ENCODE measurements around the gene SMPX.
A peak's percentile ranks its signal among the peaks of the same experiment; 100 is the strongest.
"Not testable (repeated sequence)": the region's sequence is repeated elsewhere in the genome, so short reads cannot be mapped to it uniquely, and the experiment has no call there.

Gene SMPX

DNA sequence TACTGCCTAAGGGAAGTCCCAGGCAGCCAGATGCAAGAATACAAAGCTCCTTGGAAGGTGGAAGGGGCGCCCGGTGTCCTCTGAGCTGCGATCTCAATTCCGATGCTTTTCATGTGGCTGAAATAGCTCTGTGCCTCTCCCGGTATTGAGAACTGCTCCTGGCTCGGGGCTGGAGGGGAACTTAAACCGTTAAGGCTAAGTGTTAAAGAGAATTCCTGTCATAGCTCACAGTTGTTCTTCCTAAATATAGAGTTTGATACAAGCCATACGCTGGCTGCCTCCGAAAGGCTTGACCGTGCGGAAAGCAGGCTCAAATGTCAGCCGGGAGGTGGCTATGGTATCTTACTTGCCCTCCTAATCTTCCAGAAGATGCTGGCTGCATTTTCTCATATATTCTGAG is at the start of gene SMPX:
TSS of gene SMPX (minus strand) at position 157 of the 400 bp plus-strand sequence. CDS start 3,826 bp downstream, outside the sequence.
- DNase-seq, result no peak

DNA sequence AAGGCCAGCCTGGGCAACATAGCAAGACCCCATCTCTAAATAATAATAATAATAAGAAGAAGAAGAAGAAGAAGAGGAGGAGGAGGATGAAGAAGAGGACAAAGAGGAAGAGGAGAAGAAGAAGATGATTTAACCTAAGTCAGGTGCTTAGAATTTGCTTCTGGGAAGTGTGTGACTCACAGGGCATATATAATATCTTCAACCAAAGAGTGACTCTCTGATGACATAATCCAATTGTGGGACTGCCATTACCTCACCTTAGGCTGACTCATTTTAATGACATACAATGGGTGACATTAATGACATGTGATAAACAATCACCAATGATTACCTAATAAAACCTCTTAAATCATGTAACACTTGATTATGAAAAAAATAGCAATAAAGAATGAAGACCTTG is 48.8 kb upstream of the SMPX start:
- no peak for DNase-seq

DNA sequence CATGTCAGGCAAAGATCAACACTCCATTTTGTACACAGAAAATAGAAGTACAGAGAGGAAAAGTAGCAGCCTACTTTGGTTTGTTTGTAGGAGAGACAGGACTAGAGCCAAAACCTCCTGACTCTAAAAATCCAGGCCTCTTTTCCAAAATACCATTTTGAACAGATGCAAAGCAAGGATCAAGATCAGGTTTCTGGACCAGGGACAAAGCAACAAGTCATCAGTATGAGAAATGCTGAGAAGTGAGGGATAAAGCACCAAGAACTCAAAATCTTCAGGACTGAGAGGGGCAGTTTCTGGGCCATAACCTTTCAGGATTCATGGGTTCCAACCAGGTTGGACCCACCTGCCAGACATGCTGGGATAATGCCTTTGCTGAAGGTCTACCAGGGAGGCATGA is 44.9 kb upstream of the SMPX start:
- DNase-seq, result no peak

DNA sequence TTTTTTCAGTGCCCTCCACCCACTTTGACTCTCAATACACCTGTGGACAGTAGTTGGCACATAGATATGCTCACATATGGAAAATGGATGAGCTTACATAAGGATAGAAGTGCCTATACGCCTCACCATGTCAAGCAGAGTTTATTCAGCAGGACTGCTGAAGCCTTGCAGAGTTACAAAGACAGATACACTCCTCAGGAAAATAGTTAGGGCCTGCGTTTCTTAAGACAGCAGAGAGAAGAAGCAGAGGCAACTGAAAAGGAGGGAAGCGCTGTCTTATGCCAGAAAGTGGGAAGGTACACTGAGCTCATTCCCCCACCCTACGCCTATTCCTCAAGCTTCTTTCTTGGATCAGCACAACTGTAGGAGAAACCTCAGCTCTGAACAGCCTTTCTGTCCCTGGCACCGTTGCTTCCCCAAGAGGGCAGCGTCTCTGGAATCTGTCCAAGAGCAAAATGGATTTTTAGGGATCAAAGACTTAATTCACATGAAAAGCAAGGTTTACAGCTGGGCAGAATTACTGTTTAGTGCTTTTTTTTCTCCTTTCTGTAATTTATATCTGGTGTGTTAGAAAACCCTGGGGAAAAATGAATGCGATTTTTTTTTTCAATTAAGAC is 44.2 kb upstream of the SMPX start:
- no peak for DNase-seq

DNA sequence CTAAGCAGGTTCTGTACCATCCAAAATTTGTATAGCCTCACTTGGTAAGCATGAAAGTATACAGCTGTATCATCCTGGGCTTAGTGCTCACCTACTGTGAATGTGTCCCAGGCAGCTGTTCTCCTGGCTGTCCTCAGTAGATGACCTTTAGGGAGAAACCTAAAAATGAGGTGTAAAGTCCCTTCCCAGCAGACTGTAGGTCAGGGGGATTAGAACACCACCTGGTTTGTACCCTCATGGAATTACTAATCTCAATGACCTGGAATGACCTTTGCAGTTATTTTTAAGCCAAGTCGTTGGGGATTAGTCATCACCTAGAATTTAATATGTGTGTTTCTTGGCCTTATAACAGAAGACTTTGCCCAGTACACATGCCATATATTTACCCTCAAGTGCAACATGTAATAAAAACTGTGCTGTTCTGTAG is 42.4 kb upstream of the SMPX start:
- DNase-seq, result no peak

DNA sequence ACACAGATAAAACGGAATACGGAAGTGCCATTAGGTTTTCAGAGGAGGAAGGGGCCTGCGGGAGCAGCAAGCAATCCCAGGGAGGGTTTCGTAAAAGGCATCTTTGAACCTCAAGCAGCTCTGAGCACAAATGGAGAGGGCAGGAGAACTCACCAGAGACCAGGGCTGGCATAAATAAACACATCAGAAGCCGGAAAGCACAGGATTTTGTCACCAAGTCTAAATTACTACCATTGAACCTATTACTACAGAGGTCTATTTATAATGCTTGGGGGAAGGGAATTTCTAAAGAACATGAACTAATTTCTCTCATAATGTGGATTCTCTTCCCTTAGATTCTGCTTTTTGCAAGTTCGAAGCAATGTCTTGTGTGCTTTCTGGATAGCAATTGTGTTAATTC is 41.9 kb upstream of the SMPX start:
- DNase-seq, result no peak

DNA sequence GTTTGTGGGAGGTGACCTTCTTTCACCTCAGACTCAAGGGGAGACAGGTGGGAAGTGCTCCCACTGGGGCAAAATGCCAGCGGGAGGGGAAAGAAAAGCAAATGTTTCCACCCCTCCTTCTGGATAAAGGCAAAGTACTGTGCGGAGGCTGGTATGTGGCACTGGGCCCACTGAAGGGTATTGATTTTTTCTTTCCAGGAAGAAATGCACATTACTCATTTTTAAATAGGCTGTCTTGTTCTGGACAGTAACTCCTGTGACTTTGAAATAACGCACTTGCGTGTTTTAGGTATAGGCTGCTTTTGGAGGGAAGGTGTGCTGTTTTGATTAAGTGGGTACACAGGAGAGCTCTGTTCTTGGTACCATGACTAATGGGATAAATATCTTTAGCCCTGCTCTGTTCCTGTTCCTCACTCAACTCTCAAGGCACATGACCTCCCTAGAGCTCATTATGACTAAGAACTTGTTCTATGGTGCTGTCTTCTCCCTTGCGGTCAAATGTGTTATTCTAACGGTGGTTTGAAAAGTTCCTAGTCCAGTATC is 40.8 kb upstream of the SMPX start:
- DNase-seq, result no peak

DNA sequence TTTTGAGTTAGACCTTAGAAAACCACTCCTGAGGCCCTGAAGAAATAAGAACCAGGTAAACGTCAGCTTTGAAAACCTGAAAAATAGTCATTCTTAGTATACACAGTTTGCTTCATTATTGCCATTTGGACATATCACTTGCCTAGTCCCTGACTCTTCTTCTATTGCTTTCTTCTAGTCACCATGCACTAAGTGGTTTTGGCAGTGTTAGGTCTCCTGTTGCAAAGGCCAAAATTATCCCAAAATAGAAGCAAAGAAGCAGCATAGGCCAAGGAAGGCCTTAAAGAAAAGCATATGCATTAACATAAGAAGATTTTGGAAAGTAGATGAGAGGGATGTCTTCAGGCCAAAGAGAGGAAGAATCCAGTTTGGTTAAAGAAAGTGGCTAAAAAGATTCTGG is 24.1 kb upstream of the SMPX start:
- no peak for DNase-seq

DNA sequence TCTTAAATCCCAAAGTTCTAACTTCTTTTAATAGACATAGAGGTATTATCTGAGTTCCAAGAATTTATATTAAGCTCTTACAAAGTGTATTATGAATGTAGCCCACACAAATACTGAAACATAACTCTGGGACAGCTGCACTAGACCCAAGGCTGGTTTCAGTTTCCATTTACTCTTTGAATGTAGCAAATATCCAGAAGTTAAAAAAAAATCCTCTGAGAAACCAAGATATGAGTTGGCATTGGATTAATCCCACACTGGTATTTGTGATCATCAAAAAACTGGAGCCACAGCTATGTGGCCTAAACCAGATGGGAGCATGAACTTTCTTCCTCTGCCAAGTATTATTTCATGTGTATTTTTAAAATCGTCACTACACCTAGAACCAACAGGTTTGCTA is 23.6 kb upstream of the SMPX start:
- DNase-seq, result no peak

DNA sequence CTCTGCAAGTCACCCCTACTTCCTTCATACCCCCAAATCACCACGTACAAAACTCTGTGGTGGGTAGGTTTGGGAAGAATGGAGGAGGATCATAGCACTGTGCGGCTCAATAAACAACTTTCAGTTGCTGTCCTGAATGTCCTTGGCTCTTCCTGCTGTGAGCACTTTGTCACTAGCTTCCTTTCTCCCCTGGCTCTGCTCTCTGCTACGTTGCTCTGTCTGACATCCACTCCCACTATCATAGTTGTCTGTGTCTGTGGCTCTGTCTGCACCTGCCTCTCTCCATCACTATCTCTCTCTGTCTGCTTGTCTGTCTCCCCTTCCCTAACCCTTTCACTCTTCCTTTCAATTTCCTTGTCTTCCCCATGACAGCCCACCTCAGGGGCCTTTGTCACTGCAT is 21.2 kb upstream of the SMPX start:
- DNase-seq, result no peak

DNA sequence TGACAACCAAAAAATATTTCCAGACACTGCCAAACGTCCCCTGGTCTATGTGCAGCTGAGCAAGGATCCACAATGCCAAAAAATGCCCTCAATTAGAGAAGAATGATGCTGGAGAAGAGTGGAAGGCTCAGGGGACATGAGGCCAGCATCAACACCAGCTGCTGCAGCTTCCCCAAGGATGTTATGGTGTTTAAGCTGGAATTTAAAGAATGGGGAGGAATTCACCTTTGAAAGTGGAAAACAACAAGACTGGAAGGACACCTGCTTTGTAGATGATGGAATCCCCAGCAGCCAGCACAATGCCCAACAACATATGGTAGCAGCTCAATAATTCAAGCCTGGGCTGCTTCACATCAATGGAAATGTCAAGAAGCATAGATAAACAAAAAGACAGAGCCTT is 20.3 kb upstream of the SMPX start:
- DNase-seq, result no peak

DNA sequence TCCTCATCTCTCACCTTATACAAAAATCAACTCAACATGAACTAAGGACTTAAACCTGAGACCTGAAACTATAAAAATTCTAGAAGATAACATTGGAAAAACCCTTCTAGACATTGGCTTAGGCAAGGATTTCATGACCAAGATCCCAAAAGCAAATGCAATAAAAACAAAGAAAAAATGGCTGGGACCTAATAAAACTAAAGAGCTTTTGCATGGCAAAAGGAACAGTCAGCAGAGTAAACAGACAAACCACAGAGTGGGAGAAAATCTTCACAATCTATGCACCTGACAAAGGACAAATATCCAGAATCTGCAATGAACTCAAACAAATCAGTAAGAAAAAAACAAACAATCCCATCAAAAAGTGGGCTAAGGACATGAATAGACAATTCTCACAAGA is 17.2 kb upstream of the SMPX start:
- not testable (repeated sequence) for DNase-seq

DNA sequence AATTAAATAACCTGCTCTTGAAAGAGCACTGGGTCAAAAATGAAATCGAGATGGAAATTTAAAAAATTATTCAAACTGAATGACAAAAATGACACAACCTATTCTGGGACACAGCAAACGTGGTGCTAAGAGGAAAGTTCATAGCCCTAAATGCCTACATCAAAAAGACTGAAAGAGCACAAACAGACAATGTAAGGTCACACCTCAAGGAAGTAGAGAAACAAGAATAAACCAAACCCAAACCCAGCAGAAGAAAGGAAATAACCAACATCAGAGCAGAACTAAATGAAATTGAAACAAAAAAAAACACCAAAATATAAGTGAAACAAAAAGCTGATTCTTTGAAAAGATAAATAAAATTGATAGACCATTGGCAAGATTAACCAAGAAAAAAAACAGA is 15.1 kb upstream of the SMPX start:
- not testable (repeated sequence) for DNase-seq

DNA sequence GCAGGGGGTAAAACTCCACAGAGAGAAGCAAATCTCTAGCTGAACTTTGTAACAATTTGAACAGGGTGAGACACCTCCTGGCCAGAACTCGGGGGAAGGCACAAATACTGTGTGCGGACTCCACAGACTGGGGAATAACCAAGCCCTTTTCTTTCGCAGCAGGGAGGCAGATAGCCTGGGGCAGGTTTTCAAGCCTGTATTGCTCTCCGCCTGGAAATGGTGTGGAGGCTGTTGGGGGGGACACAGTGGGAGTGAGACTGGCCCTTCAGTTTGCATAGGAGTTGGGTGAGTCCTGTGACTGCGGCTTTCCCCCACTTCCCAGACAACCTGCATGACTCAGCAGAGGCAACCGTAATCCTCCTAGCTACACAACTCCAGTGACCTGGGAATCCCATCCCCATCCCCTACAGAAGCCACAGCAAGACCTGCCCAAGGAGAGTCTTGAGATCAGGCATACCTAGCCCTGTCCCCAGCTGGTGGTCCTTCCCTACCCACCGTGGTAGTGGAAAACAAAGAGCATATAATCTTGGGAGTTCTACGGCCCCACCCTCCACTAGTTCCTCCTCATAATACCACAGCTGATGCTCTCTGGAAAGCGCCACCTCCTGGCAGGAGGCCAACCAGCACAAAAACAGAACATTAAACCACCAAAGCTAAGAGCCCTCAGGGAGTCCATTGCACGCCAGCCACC is 12.9 kb upstream of the SMPX start:
- DNase-seq, result no peak

DNA sequence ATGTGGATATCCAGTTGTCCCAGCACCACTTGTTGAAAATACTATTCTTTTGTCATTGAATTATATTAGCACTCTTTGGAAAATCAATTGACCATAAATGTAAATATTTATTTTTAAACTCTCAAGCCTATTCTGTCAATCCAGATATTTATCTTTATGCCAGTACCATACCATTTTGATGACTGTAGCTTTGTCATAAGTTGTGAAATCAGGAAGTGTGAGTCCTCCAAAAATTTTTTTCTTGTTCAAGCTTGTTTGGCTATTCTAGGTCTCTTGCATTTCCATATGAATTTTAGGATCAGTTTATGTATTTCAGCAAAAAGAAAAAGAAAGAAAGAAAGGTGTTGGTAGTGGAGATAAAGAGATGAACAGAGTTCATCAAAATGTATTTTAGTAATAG is 8.2 kb upstream of the SMPX start:
- no peak for DNase-seq

DNA sequence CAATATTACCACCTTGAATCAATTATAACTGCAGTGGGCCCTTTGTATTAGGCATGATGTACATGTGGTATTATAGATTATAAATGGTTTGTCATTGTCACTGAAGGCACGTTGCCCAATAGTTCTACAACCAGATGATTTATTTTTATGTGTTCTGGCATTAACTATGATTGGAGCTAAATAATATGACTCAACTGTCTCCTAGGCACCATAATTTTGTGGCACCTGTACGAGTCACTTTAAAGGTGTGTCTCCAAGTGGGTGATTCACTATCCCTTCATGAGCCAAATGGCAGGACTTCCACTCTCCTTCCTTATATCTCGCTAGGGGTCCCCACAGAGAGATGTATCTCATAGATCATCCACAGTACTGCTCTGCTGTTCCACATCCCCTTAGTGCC is 6.1 kb upstream of the SMPX start:
- DNase-seq, result no peak

DNA sequence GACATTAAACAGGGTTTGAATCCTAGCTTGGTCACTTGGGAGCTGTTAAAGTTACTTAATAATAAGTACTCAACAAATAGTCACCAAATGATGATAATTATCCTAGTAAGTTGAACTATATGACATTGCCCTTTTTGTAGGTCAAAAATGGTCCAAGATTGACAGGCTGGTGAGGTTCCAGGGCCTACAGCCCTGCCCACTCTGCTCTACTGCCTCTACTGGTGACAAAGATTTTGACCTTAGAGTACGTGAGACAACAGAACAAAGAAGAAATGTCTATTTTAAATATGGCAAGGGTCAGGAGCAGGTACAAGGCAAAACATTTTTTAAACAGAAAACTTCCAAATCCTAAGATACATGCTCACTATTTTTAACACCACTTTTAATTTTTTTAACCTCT is 572 bp upstream of the SMPX start:
- DNase-seq, result no peak

DNA sequence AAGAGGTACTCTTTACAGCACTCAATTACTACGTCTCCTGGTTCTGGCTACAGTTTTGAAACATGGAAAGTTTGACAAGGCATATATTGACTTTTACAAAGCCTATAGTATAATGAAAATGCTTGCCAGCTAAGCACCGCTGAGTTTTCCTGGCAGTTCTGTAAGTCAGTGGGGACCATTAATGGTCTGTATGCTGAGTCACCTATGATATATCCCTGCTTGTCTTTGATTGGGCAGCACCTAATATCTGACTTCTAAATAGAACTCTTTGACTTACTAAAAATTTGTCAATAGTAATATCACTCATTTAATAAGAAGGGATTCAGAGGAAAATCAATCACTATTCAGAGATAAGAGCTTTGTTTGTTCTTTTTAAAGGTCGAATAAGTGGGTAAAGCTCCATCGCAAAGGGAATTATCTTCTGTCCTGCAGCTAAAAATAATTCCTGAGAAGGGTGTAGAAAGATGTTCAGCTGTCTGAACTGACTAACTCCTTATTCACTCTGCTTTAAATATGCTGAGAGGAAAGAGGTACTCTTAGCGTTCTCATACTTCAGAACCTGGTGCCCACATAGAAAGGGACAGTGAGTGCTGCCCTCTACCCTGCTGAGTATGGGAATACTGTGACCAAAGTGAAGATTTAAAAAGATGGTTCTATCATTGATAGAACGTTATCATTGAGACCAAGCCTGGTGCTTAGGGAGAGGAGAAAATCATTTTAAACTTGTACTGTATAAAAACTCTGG is 959 bp downstream of the SMPX start:
- no peak for DNase-seq

DNA sequence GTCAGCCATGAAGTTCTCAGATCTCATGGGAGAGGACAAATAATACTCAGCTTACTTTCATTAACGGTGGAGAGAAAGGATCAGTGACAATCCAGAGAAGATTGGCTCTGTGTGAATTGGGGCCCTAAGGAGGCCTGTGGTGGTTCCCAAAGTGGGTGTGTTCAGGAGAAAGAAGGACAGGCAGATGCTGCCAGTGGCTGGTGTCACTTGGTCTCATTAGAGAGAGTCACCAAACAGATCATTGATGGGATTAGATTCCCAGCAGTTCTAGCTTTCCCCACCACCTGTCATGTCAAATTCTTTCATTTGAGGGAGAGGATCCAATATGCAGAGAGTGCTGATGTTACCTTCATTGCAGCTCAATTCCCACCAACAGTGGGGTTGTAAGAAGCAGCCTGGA is 8.0 kb downstream of the SMPX start:
- no peak for DNase-seq

DNA sequence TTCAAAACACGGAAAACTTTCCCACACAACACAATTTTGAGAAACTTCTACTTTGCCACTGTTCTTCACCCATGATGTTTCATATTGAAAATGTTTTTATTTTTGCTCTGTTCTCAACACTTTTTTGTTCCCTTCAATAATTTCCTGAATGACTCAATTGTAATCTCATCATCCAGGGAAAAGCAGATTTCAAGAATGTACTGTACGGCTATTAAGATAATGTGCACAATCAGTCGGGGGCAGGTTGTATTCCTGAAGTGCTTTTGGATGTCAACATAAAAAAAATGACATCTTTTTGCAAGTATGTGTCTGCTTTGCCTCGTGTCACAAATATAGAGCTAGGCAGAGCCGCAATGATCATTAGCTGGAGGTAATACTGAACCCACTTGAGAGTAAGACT is 9.7 kb downstream of the SMPX start:
- no peak for DNase-seq

DNA sequence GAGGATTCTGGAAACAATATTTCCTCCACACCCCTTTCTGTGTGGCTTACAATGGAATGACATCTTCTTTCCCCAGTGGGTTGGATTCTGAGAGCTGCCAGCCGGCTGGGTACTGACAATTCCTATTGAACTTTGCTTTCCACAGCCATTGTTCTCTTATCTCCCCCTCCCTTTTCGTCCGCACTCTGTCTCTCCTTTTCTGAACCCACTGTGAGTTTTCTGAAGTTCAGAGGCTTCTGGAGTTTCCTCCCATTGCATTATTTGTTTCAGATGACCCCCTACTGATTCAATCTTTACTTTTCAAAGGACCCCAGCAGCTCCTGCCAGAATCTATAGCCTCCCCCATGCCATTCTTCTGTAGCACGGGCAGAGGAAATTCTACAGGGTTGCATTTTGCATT is 10.4 kb downstream of the SMPX start:
- no peak for DNase-seq

DNA sequence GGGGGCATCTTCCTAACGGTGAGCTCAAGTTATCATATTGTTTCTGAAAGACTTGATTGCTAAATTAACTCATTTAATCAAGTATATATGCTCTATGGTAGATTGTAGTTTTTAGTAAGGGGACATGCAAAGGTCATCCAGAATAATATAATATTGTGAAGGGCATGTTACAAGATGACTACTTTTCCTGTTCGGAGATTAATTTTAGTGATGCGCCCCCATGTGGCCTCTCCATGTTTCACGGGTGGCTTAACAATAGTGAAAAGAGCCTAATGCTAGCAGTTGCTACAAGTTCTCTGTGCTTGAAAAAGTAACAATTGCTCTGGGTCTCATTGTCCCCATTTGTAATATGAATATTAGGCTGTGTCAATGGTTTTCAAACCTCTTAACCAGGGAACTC is 12.2 kb downstream of the SMPX start:
- peak; percentile 34 for DNase-seq

DNA sequence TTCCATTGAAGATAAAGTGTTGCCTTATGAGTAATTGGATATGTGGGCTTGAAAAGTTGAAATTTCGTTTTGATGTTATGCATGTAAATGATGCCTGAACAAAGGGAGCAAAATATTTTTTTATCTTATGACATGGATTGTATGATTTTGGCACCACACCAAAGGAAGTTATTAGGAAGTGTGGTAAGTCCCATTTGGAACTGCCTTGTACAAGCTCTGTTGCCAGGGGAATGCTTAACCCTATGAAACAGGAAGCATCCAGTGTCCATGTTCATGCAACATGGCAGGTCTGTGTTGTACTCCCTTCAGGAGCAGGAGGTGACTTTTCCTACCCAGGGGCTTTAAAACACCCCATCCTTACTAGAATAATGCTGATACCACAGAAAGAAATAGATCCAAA is 13.2 kb downstream of the SMPX start:
- no peak for DNase-seq

DNA sequence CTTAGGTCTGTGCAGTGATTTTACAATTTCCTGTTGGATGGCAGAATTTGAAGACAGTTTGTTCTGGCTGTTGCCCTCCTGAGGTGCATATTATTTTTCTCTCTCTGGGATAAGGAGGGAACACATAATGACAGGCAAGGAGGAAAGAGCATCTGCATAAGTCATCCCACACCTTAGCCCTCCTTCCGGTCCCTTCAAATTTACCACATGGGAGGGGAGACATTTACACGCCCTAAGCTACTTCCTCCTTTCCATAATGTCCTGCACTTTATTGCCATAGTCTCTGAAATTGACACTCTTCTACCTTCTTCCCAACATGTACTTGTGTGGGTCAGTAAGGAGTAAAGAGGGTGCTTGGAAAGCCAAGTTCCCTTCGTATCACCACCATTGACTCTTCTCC is 13.9 kb downstream of the SMPX start:
- DNase-seq, result no peak
